NCI-H1048 (cell line): Measurements from ENCODE around the gene ANKRD44.
A peak's percentile ranks its signal among the peaks of the same experiment; 100 is the strongest.

ENCODE experiments used
- DNase-seq: peaks from one replicate; lab custom pipeline; 2025; lab: John Stamatoyannopoulos, UW

ANKRD44 gene

DNA sequence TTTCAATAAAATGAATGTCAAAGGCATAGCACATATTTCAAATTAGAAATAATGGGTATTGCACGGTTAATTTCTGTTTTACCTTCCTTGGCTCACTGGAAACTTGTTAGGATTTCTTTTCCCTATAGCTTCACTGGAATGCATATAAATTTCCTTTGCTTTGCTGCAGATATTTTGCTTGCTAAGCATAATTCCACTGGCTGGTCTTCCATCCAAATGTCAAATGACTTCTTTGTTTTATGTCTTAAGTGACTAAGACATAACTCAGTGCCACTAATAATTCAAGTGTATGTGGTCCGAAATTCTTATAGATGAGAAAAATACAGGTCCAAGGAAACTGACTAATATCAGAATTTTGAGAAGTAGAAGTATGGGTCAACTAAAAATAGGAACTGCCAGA, 201.3 kb downstream of the ANKRD44 start:
- no peak for DNase-seq

DNA sequence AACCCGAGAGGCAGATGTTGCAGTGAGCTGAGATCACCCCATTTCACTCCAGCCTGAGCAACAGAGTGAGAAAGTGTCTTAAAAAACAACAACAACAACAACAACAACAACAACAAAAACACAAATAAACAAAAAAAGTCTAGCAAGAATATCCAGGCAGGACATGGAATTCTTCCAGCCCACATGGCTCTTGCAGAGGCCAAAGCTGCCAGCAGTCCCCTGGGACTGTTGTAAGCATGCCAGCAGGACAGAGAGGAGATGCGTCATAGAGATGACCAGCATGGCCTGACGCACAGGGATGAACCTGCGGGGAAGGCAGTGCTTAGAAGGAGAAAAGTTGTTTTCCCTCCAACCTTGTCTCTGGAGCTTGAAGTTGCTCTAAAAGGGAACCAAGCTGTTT, 201.8 kb downstream of the ANKRD44 start:
- DNase-seq = no peak

GRCh38 chr2:197107291-197108269, 203.0 kb downstream of the ANKRD44 start:
- no peak for DNase-seq

- no peak for DNase-seq
These were observed 207.2 kb downstream of the ANKRD44 start for GRCh38 chr2:197103363-197103762.

DNA sequence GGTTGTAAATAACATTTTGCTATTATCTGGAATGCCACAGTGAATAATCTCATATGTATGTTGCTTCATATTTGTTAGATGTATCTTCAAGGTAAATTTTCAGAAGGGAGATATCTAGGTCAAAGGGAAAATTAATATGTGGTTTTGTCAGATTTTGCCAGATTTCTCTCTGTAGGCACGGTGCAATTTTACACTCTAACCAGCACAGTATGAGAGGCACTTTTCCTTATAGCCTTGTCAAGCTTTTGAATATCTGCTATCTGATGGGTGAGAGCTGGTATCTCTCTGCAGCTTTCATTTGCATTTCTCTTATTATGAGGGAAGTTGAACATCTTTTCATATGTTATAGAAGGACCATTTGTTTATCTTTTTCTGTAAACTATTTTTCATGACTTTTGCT, 208.3 kb downstream of the ANKRD44 start:
- no peak for DNase-seq

DNA sequence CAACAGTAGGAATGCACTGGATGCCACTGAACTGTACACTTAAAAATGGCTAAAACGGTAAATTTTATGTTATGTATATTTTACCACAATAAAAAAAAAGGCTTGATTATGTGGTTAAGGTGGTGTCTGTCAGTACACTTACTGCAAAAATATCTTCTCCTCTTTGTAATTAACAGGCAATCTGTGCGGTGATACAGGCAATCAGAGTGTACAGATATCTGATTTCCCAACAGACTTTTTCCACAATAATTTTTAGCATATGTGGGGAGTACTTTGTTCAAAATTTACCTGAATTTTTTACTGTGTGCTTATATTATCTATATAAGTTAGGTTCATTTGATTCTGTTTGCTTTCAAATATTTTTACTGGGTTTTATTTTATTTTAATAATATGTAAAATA, 209.1 kb downstream of the ANKRD44 start:
- DNase-seq = no peak

DNA sequence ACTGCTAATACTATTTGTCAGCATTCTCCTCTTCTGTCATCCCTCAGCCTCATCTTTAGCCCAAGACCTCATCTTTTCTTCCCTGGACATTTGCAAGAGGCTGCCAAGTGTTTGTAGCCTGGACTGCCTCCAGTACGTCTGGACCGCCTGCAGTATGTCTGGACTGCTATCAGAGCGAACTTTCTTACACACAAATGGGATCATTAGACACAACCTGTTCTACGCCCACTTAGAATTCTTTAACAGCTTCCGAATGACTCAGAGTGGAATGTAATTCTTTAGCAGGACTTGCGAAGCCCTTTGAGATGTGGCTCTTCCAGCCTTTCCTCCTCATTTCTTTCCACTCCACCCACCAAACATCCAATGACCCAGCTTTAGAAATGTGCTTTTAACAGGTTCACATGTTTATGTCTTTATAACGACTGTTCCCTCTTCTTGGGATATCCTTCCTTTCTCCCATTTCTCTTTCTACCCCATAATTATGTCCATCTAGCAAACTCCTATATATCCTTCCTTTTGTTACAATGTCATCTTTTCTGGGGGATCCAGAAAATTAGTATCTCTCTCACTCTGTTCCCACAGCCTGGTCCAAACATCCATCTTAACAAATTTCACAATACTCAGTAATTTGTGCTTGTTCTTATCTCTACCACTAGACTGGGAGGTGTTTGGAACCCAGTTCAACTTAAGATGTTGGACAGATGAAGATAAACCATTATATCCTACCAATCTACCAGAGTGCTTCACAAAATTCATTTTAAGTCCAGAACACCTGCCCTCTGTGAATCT, 212.8 kb downstream of the ANKRD44 start:
- no peak for DNase-seq

DNA sequence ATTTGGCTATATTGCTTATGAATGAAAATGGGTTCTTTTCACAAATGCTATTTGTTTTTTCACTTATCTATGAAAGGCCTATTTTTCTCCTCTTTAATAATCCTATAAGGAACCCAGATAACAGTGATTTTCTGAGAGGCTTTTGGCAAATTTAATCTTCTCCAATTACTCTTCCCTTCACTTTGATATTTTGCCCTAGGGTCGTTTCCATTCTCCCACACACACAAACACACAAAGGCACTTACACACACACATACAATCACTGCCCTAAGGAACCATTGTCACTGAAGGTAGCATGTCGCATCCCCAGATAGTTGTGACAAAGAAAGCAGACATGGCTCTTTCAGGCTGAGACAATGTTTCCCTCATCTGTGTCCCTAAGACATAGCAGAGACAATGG, 213.9 kb downstream of the ANKRD44 start:
- no peak for DNase-seq

DNA sequence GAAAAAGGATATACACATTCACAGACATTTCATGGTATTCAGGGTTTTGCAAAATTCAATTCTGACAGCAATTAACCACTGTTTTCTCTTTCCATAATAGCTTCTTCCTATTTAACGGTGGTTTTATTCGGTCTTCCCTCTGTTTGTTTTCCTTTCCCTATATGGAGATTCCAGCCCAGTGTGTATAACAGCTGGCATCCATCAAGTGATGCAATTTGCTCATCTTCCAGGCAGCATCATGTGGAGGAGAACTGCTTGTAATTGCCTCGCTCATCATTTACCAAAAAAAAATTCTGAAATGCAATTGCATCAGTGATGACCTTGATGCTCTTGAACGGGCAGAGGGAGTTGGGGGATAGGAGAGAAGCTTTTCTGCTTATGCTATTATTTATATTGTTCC, 218.1 kb downstream of the ANKRD44 start:
- no peak for DNase-seq

DNA sequence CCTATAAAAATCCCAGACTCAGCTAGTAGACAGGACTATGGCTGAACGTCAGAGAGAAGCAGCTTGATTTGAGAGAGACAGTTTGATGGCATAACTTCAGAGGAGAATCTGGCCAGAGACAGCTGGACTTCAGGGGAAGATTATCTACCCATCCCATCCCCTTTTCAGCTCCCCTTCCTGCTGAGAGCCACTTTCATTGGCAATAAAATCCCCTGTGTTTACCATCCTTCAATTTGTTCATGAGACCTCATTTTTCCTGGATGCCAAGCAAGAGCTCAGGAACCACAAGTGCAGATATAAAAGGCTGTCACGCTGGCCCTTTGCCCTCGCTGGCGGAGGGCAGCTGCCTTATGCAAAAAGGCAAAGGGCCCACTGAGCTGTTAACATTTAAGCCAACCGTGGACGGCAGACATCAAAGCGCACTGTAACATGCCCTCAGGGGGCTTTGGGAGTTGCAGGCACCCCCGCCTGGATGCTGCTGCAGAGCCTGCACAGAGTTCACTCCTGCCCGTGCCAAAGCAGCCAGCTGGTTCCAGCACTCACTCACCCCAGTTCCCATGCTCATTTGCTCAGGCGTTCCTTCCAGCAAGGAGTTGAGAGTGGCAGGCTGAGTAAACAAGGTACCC, 219.7 kb downstream of the ANKRD44 start:
- no peak for DNase-seq

DNA sequence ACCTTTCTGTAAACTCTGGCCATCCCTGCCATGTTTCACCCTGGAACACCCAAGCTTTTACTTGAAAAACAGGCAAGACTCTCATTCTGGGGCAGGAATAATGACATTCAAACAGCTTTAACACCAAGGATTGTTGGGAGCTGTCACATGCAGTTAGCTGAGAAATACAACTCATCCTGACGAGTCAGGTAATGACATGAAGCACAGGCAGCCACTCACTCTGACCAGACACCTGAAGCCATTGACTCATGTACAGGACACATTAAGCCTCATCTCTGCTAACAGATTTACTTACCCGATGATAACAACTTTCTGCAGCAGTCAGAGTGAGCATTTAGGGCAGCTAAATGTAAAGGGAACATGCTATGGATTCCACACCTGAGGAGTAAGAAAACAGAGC, 220.9 kb downstream of the ANKRD44 start:
- no peak for DNase-seq

DNA sequence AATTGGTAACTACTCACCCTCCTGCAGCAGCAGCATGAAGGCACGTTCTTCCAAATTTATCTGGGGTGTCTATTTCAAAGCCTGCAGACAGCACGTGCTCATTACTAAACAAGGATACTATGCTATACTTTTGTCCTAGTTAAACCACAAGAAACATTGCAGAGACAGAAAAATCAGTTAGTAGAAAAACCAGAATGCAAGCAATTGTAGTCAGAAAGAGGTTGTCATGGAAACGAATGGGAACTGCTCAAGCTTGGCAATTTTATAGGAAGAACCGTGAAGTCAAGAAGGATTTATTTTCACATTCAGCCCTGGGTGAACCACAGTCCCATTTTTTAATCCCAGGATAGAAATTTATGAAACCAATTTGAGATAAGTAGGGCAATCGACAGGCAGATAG, 221.9 kb downstream of the ANKRD44 start:
- DNase-seq = no peak

- DNase-seq = no peak
These were observed 224.1 kb downstream of the ANKRD44 start for GRCh38 chr2:197086500-197086899.

- DNase-seq = no peak
These were observed 224.9 kb downstream of the ANKRD44 start for GRCh38 chr2:197085665-197086064.

DNA sequence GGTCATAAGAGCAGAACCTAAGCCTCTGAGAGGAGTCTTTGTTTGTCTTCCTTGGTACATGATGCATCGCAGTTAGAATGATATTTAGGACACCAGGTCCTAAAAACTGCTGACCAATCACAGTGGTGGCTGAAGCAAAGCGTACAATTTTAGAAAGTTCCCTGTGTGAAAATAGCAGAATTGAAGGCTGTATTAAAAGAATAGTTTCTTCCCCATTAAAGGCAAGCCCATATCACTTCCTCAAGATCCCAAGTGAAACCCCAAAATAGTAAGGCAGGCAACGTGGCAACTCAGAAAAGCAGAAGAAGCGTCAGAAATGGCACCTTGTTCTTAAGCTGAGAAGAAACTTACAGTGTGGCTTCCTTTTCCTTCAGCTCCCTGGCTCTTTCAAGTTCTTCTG, 229.3 kb downstream of the ANKRD44 start:
- no peak for DNase-seq

DNA sequence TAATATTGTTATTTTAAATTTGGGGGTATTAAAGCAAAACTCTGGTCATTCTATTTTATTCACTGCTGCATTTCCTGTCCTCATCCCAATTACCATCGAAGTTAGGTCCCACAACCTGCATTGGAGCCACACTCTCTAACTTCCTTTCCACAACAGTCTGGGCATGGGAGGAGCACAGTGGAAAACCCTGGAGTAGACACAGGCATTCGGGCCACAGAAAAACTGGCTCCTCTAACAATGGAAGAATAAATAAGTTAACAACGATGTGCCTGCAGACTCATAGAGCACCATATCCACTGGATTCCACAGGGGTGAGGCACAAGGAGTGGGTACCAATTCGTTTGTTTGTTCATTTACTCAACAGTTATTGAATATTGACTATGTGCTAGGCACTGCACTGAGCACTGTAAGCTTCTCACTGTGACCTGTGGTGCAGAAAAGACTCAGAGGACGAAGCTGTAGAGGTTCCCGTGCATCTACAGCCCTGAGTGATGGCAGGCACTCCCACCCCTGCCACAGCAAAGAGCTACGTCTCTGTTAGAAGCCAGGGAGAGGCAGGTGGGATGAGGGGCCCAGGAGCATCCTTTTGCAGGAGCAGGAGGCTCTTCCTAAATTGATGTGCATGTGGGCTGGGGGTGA, 229.9 kb downstream of the ANKRD44 start:
- no peak for DNase-seq

- DNase-seq = peak; percentile 42
These were observed 230.6 kb downstream of the ANKRD44 start for GRCh38 chr2:197079832-197080555.

- DNase-seq = no peak
These were observed 231.2 kb downstream of the ANKRD44 start for GRCh38 chr2:197079414-197079813.

DNA sequence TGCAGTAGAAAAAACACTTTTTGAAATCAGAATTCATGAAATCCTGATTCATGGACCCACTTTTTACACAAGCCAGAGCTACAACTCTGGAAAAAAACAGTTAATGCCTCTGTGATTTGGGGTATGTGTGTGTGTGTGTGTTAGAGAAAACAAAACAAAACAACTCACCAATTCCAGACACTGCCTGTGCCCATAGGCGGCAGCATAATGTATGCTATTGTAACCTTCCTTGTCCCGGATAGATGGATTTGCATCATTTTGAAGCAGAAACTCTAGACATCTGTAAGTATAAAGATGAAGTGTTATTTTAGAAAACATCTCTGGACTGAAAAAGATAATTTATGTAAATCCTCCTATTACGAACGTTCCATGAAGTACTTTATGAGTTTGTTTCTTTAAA, 232.0 kb downstream of the ANKRD44 start:
- no peak for DNase-seq

GRCh38 chr2:197077336-197077735, 233.2 kb downstream of the ANKRD44 start:
- no peak for DNase-seq

DNA sequence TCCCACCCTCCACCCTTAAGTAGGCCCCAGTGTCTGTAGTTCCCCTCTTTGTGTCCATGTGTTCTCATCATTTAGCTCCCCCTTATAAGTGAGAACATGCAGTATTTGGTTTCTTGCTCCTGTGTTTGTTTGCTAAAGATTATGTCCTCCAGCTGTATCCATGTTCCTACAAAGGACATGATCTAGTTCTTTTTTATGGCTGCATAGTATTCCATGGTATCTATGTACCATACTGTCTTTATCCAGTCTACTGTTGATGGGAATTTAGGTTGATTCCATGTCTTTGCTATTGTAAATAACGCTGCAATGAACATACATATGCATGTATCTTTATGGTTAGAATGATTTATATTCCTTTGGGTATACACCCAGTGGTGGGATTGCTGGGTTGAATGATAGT, 233.9 kb downstream of the ANKRD44 start:
- DNase-seq = no peak
